KMS-11 (cell line): ENCODE measurements around the gene OR10V1.

Experiments
- H2AFZ ChIP-seq: fragments of 200-600 bp; sonication (generic); 2 replicates; pipeline ENCODE4 v1.6.1; 2016; ENCODE audit warnings: antibody characterized with exemption, mixed run types, low read depth
- H3K27ac ChIP-seq: fragments of 200-600 bp; sonication (generic); 2 replicates; pipeline ENCODE4 v1.6.1; 2016; ENCODE audit warnings: mild to moderate bottlenecking, mixed run types
- H3K27me3 ChIP-seq: fragments of 200-600 bp; sonication (generic); 2 replicates; pipeline ENCODE4 v1.6.1; 2017; ENCODE audit warnings: mild to moderate bottlenecking, low read depth, mixed run types, moderate library complexity; ENCODE audit not compliant: insufficient read depth
- H3K36me3 ChIP-seq: fragments of 200-600 bp; sonication (generic); 2 replicates; pipeline ENCODE4 v1.6.1; 2017; ENCODE audit warnings: mild to moderate bottlenecking, mixed run types; ENCODE audit not compliant: insufficient read depth
- H3K4me1 ChIP-seq: fragments of 200-600 bp; sonication (generic); 2 replicates; pipeline ENCODE4 v1.6.1; 2016; ENCODE audit warnings: mild to moderate bottlenecking, low read depth, mixed run types; ENCODE audit not compliant: poor library complexity, severe bottlenecking
- H3K4me2 ChIP-seq: fragments of 200-600 bp; sonication (generic); 2 replicates; pipeline ENCODE4 v1.7.0; 2016; ENCODE audit warnings: mild to moderate bottlenecking, mixed run types
- H3K4me3 ChIP-seq: fragments of 200-600 bp; sonication (generic); IDR thresholded peaks from 2 replicates; pipeline ENCODE4 v1.6.1; 2017; ENCODE audit warnings: low read depth, low read length, mixed read lengths; ENCODE audit not compliant: insufficient read depth
- H3K79me2 ChIP-seq: fragments of 200-600 bp; sonication (generic); 2 replicates; pipeline ENCODE4 v1.6.1; 2016; ENCODE audit warnings: low read depth, mixed run types; ENCODE audit not compliant: insufficient read depth
- H3K9ac ChIP-seq: fragments of 200-600 bp; sonication (generic); 2 replicates; pipeline ENCODE4 v1.6.1; 2016; ENCODE audit warnings: mild to moderate bottlenecking, mixed run types
- H4K20me1 ChIP-seq: fragments of 200-600 bp; sonication (generic); 2 replicates; pipeline ENCODE4 v1.6.1; 2016; ENCODE audit warnings: mild to moderate bottlenecking, mixed run types; ENCODE audit not compliant: insufficient read depth
- TF ChIP-seq, protein P1 (sequence below): fragments of 200-600 bp; sonication (generic); conservative IDR thresholded peaks from 2 replicates; pipeline ENCODE4 v1.6.1; 2017; ENCODE audit warnings: low read depth, mild to moderate bottlenecking, antibody characterized with exemption, low read length, moderate library complexity, mixed read lengths

The OR10V1 gene

DNA sequence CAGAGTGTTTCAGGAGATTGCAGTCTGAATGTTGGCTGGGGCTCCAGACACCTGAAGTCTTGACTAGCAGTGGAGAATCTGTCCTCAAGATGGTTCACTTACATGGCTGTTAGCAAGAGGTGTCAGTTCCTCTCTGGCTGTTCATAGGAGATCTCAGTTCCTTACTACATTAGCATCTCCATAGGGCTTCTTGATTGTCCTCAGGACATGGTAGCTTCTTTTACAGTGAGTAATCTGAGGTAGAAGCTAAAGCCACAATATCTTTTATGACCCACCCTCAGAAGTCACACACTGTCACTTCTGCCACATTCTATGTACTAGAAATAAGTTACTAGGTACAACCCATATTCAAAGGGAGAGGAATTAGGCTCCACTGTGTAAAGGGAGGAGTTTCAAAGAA, 34.3 kb downstream of the OR10V1 start:
- H2AFZ ChIP-seq: no peak overlapping the region
- no peaks in the 10 kb centered on the region for H3K79me2 ChIP-seq
- H4K20me1 ChIP-seq: no peaks in the 10 kb centered on the region
- H3K4me2 ChIP-seq: no peak overlapping the region
- no peak overlapping the region for H3K4me3 ChIP-seq
- H3K4me1 ChIP-seq: no peaks in the 10 kb centered on the region
- no peak overlapping the region for H3K27ac ChIP-seq
- TF ChIP-seq, protein P1, sequence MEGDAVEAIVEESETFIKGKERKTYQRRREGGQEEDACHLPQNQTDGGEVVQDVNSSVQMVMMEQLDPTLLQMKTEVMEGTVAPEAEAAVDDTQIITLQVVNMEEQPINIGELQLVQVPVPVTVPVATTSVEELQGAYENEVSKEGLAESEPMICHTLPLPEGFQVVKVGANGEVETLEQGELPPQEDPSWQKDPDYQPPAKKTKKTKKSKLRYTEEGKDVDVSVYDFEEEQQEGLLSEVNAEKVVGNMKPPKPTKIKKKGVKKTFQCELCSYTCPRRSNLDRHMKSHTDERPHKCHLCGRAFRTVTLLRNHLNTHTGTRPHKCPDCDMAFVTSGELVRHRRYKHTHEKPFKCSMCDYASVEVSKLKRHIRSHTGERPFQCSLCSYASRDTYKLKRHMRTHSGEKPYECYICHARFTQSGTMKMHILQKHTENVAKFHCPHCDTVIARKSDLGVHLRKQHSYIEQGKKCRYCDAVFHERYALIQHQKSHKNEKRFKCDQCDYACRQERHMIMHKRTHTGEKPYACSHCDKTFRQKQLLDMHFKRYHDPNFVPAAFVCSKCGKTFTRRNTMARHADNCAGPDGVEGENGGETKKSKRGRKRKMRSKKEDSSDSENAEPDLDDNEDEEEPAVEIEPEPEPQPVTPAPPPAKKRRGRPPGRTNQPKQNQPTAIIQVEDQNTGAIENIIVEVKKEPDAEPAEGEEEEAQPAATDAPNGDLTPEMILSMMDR: no peak
- H3K36me3 ChIP-seq: no peaks in the 10 kb centered on the region
- H3K9ac ChIP-seq: no peak overlapping the region
- H3K27me3 ChIP-seq: no peaks in the 10 kb centered on the region

DNA sequence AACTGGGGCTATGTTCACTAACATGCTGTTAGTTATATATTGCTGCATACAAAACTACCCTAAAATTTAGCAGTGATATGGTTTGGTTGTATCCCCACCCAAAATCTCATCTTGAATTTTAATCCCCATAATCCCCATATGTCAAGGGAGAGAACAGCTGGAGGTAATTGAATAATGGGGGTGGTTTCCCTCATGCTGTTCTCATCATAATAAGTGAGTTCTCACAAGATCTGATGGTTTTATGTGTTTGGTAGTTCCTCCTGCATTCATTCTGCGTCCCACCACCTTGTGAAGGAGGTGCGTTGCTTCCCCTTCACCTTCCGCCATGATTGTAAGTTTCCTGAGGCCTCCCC, 34.9 kb downstream of the OR10V1 start:
- H4K20me1 ChIP-seq: no peaks in the 10 kb centered on the region
- no peak overlapping the region for H2AFZ ChIP-seq
- H3K79me2 ChIP-seq: no peaks in the 10 kb centered on the region
- H3K27ac ChIP-seq: no peak overlapping the region
- TF ChIP-seq, protein P1: no peak
- H3K4me3 ChIP-seq: no peak overlapping the region
- no peaks in the 10 kb centered on the region for H3K36me3 ChIP-seq
- no peak overlapping the region for H3K9ac ChIP-seq
- no peaks in the 10 kb centered on the region for H3K27me3 ChIP-seq
- H3K4me1 ChIP-seq: no peaks in the 10 kb centered on the region
- no peak overlapping the region for H3K4me2 ChIP-seq

DNA sequence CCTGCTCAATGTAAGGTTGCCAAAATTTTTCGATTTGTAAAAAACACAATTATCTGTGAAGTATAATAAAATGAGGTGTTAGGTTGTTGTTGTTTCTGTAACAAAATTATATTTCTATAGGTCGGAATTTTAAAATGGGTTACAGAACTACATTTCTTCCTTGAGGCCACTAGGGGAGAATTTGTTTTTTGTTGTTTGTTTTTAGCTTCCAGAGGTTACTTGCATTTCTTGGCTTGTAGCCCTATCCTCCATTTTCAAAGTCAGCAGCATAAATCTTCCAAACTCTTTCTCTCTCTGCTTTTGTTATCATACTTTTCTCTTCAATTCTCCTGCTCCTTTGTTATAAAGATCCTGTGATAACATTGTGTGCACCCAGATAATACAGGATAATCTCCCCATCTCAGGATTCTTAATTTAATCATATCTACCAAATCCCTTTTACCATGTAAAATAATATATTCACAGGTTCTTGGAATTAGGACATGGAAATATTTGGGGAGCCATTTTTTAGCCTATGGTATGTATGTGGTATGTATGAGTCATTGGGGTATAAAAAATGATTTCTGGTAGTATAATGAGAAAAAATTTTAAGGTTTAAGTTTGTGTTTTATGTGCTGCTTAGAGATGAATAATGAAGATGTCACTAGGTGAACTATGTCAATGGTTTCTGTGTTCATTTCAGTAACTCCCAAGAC, 35.4 kb downstream of the OR10V1 start:
- no peak overlapping the region for H3K9ac ChIP-seq
- no peaks in the 10 kb centered on the region for H3K79me2 ChIP-seq
- no peaks in the 10 kb centered on the region for H3K27me3 ChIP-seq
- no peaks in the 10 kb centered on the region for H4K20me1 ChIP-seq
- H3K36me3 ChIP-seq: no peaks in the 10 kb centered on the region
- no peak overlapping the region for H3K4me2 ChIP-seq
- no peak overlapping the region for H3K4me3 ChIP-seq
- no peak overlapping the region for H3K27ac ChIP-seq
- H2AFZ ChIP-seq: no peak overlapping the region
- H3K4me1 ChIP-seq: no peaks in the 10 kb centered on the region
- TF ChIP-seq, protein P1: no peak

DNA sequence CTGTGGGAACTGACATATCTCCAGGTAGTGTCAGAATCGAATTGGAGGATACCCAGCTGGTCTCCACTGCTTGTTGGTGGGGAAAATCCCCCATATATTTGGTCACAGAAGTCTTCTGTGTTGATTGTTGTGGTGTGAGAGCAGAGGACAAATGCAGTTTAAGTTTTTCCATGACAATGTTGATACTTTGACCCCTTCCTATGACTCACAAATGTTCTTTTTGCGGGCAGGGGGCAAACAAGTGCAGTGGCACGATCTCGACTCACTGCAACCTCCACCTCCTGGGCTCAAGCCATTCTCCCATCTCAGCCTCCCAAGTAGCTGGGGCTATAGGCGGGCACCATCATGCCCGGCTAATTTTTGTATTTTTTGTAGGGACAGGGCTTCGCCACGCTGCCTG, 37.4 kb downstream of the OR10V1 start:
- no peaks in the 10 kb centered on the region for H3K27me3 ChIP-seq
- TF ChIP-seq, protein P1: no peak
- no peak overlapping the region for H2AFZ ChIP-seq
- no peak overlapping the region for H3K27ac ChIP-seq
- no peak overlapping the region for H3K4me3 ChIP-seq
- H3K4me2 ChIP-seq: no peak overlapping the region
- H4K20me1 ChIP-seq: no peaks in the 10 kb centered on the region
- H3K9ac ChIP-seq: no peak overlapping the region
- no peaks in the 10 kb centered on the region for H3K4me1 ChIP-seq
- H3K36me3 ChIP-seq: no peaks in the 10 kb centered on the region
- H3K79me2 ChIP-seq: no peaks in the 10 kb centered on the region
